K562 (cell line): ENCODE measurements around the gene NR4A2.

Source experiments
- DMBX1 ChIP-seq: fragments of 250-450 bp; sonication (Bioruptor Pico); IDR thresholded peaks from 2 replicates; pipeline ENCODE4 v1.8.0; 2022; ENCODE audit warnings: inconsistent platforms, mild to moderate bottlenecking, moderate library complexity, borderline replicate concordance
- EGR1 ChIP-seq: fragments of 450-650 bp; conservative IDR thresholded peaks from 2 replicates; pipeline ENCODE4 v1.6.1; 2017; ENCODE audit warnings: mild to moderate bottlenecking
- HCFC1 ChIP-seq: IDR thresholded peaks from 2 replicates; pipeline ENCODE4 v1.6.1; 2012; ENCODE audit warnings: low read depth, low read length, improper control_type of control experiment
- POLR2AphosphoS5 ChIP-seq: IDR thresholded peaks from 2 replicates; pipeline ENCODE4 v1.6.1; 2011; ENCODE audit warnings: mild to moderate bottlenecking, low read depth, low read length, moderate library complexity; ENCODE audit not compliant: control insufficient read depth, insufficient read depth
- TAF1 ChIP-seq: IDR thresholded peaks from 2 replicates; pipeline ENCODE4 v1.6.1; 2011; ENCODE audit warnings: mild to moderate bottlenecking, low read length, moderate library complexity; ENCODE audit not compliant: insufficient read depth, control insufficient read depth, severe bottlenecking; ENCODE audit errors: extremely low read depth
- TSC22D4 ChIP-seq: fragments of 450-650 bp; IDR thresholded peaks from 2 replicates; pipeline ENCODE4 v1.6.1; 2016; ENCODE audit warnings: missing genetic modification characterization, missing biosample characterization, control low read depth
- ZNF830 ChIP-seq: fragments of 250-450 bp; sonication (Bioruptor Pico); IDR thresholded peaks from 2 replicates; pipeline ENCODE4 v1.5.0; 2021; ENCODE audit warnings: mild to moderate bottlenecking
- TF ChIP-seq, protein P1 (sequence below): fragments of 250-450 bp; sonication (Bioruptor Pico); IDR thresholded peaks from 2 replicates; pipeline ENCODE4 v1.4.0; 2020; ENCODE audit warnings: mild to moderate bottlenecking, moderate library complexity
- TF ChIP-seq, protein P2 (sequence below): sonication (generic); formaldehyde crosslinking; IDR thresholded peaks from 2 replicates; pipeline ENCODE4 v1.4.0; 2020; ENCODE audit warnings: mild to moderate bottlenecking, missing genetic modification reagents
- TF ChIP-seq, protein P3 (sequence below), 3 experiments: IDR thresholded peaks in 2 of 3; conservative IDR thresholded peaks in 1 of 3; 2 replicates each; pipeline ENCODE4 v1.5.1; 2011 to 2012; ENCODE audit warnings: low read length in 3 of 3, mild to moderate bottlenecking in 3 of 3, control low read depth in 2 of 3, improper control_type of control experiment in 1 of 3, inconsistent platforms in 1 of 3, low read depth in 1 of 3, mixed read lengths in 1 of 3, moderate library complexity in 1 of 3; ENCODE audit not compliant: insufficient read depth in 2 of 3
- TF ChIP-seq, protein P4 (sequence below), 2 experiments: fragments of 450-650 bp in 1 of 2; IDR thresholded peaks; 2 replicates each; pipeline ENCODE4 v1.6.1; 2011 to 2017; ENCODE audit warnings: low read depth in 2 of 2, antibody characterized with exemption in 1 of 2, borderline replicate concordance in 1 of 2, low read length in 1 of 2, mild to moderate bottlenecking in 1 of 2, mixed read lengths in 1 of 2; ENCODE audit not compliant: control insufficient read depth in 1 of 2

DNA sequence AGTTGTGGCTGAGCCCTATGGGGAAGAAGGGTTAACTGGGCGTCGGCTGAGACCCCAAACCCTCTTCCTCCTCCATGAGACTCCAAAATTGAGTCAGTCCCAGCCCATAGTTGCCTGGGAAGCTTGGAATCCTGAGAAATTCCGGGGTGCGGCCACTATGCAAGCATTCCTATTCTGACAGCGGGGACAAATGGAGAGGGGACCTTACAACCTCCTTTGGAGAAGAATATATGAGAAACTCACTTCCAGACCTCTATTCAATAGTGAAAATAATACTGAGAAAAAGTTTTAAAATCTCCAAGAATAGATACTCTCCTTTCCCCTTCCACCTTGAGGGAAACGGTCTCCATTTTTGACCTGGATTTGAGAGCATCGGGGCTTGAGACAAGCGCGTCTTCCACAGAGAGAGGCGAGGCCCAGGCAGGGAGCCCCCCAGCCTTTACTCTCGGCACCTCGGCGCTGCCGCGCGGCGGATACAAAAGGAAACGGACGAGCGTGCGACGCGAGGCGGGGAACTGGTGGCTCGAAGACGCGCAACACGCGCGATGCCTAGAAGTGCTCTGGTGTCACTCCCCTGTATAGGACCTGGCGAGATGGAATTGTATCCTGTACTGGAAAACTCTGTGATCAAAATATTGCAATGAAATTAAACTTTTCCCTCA lies 11.1 kb downstream of the NR4A2 start:
- TF ChIP-seq, protein P1, sequence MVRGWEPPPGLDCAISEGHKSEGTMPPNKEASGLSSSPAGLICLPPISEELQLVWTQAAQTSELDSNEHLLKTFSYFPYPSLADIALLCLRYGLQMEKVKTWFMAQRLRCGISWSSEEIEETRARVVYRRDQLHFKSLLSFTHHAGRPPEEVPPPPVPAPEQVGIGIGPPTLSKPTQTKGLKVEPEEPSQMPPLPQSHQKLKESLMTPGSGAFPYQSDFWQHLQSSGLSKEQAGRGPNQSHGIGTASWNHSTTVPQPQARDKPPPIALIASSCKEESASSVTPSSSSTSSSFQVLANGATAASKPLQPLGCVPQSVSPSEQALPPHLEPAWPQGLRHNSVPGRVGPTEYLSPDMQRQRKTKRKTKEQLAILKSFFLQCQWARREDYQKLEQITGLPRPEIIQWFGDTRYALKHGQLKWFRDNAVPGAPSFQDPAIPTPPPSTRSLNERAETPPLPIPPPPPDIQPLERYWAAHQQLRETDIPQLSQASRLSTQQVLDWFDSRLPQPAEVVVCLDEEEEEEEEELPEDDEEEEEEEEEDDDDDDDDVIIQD (CRISPR knock-in tag): no peak
- TF ChIP-seq, protein P2, sequence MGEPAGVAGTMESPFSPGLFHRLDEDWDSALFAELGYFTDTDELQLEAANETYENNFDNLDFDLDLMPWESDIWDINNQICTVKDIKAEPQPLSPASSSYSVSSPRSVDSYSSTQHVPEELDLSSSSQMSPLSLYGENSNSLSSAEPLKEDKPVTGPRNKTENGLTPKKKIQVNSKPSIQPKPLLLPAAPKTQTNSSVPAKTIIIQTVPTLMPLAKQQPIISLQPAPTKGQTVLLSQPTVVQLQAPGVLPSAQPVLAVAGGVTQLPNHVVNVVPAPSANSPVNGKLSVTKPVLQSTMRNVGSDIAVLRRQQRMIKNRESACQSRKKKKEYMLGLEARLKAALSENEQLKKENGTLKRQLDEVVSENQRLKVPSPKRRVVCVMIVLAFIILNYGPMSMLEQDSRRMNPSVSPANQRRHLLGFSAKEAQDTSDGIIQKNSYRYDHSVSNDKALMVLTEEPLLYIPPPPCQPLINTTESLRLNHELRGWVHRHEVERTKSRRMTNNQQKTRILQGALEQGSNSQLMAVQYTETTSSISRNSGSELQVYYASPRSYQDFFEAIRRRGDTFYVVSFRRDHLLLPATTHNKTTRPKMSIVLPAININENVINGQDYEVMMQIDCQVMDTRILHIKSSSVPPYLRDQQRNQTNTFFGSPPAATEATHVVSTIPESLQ (CRISPR knock-in tag): no peak
- TF ChIP-seq HCFC1: no peak
- TF ChIP-seq ZNF830: no peak
- TF ChIP-seq, protein P3, sequence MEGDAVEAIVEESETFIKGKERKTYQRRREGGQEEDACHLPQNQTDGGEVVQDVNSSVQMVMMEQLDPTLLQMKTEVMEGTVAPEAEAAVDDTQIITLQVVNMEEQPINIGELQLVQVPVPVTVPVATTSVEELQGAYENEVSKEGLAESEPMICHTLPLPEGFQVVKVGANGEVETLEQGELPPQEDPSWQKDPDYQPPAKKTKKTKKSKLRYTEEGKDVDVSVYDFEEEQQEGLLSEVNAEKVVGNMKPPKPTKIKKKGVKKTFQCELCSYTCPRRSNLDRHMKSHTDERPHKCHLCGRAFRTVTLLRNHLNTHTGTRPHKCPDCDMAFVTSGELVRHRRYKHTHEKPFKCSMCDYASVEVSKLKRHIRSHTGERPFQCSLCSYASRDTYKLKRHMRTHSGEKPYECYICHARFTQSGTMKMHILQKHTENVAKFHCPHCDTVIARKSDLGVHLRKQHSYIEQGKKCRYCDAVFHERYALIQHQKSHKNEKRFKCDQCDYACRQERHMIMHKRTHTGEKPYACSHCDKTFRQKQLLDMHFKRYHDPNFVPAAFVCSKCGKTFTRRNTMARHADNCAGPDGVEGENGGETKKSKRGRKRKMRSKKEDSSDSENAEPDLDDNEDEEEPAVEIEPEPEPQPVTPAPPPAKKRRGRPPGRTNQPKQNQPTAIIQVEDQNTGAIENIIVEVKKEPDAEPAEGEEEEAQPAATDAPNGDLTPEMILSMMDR (IDR thresholded peaks at IDR 0.05 in 2 of 3, conservative IDR thresholded peaks at IDR 0.05 in 1 of 3; ENCODE audit: insufficient read depth in 2 of 3, low read depth in 1 of 3, low read length in 3 of 3): no peak
- no peak for TF ChIP-seq TSC22D4 (tag)
- TF ChIP-seq, protein P4, sequence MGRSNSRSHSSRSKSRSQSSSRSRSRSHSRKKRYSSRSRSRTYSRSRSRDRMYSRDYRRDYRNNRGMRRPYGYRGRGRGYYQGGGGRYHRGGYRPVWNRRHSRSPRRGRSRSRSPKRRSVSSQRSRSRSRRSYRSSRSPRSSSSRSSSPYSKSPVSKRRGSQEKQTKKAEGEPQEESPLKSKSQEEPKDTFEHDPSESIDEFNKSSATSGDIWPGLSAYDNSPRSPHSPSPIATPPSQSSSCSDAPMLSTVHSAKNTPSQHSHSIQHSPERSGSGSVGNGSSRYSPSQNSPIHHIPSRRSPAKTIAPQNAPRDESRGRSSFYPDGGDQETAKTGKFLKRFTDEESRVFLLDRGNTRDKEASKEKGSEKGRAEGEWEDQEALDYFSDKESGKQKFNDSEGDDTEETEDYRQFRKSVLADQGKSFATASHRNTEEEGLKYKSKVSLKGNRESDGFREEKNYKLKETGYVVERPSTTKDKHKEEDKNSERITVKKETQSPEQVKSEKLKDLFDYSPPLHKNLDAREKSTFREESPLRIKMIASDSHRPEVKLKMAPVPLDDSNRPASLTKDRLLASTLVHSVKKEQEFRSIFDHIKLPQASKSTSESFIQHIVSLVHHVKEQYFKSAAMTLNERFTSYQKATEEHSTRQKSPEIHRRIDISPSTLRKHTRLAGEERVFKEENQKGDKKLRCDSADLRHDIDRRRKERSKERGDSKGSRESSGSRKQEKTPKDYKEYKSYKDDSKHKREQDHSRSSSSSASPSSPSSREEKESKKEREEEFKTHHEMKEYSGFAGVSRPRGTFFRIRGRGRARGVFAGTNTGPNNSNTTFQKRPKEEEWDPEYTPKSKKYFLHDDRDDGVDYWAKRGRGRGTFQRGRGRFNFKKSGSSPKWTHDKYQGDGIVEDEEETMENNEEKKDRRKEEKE (IDR thresholded peaks at IDR 0.05; ENCODE audit: borderline replicate concordance in 1 of 2, control insufficient read depth in 1 of 2, low read depth in 2 of 2, low read length in 1 of 2): no peak
- no peak for TF ChIP-seq POLR2AphosphoS5
- TF ChIP-seq TAF1: no peak
- no peak for TF ChIP-seq DMBX1 (CRISPR knock-in tag)
- no peak for TF ChIP-seq EGR1
